HG02943 (cell line): ENCODE measurements around the gene SIRT3.
"Not testable (repeated sequence)": the region's sequence is repeated elsewhere in the genome, so short reads cannot be mapped to it uniquely, and the experiment has no call there.

Experiments
- ATAC-seq: cut with Tn5 transposase; IDR thresholded peaks from one replicate; pipeline ENCODE4 v1.9.1; 2021; ENCODE audit warnings: mild to moderate bottlenecking, low read depth, moderate library complexity; ENCODE audit not compliant: unreplicated experiment

SIRT3 gene

DNA sequence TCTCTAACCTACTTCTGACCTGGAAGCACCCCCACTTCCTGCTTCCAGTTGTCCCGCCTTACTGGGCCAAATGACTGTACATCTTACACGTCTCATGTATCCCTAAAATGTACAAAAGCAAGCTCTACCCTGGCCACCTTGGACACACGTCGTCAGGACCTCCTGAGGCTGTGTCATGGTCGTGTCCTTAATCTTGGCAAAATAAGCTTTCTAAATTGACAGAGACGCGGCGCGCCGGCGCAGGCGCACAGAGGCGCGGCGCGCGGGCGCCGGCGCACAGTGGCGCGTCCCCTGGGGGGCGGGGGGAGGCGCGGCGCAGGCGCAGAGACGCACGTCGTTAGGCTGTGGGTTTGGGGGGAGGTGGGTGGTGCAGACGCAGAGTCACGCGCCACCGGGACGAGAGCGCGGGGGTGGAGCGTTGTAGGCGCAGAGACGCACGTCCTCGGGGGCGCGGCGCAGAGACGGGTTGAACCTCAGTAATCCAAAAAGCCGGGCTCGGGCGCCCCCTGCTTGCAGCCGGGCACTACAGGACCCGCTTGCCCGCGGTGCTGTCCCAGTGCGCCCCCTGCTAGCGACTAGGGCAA is 46.9 kb downstream of the SIRT3 start:
- not testable (repeated sequence) for ATAC-seq

DNA sequence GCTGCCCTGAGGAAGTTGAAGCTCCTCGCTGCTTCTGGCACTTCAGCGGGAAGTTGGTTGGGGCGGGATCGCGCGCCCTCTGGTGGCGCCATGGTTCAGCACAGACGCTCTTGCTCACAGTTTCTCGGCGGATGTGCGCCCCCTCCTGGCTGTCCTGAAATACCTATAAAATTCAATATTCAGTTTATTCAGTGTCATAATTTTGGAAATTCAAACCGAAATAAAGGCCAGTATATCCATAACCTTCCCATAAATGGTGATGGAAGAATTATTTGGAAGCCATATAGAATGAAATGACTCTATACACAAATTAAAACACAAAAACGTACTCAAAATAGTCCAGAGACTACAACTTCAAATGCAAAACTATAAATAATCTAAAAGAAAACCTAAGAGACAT is 55.9 kb downstream of the SIRT3 start:
- not testable (repeated sequence) for ATAC-seq
